Measurements from ENCODE around the gene CSRP1. TPM values are rescaled to one million over a fixed set of nuclear protein-coding genes. Genes with fewer than 3 reads are reported as not detected.

The CSRP1 gene
- total and polyA plus RNA-seq, 5 donors from 2014 or later = 63.8 to 115 (median 82.0) TPM

- DNase-seq = no peak
- Mint-ChIP-seq H3K27ac (no peak overlapping the region), H3K36me3 (no peaks in the 10 kb centered on the region), H3K27me3 (peaks cover 23% of the 10 kb centered on the region), H3K9me3 (peaks cover 0 to 2% (median 0%) of the 10 kb centered on the region in 7 donors), H3K4me3 (no peak overlapping the region), H3K4me1 (peaks cover 0 to 16% (median 2%) of the 10 kb centered on the region in 4 donors)
- ATAC-seq (ENCODE audit: low read depth in 2 of 2) = no peak
- H3K9me3 ChIP-seq (ENCODE audit: control insufficient read depth in 2 of 2, low read length in 2 of 2) = no peaks in the 10 kb centered on the region
- H3K4me1 ChIP-seq (ENCODE audit: control insufficient read depth, insufficient read depth, low read length, poor library complexity, severe bottlenecking) = peaks cover 6% of the 10 kb centered on the region
- peaks cover 7% of the 10 kb centered on the region for H3K27me3 ChIP-seq (ENCODE audit: control insufficient read depth, insufficient read depth, low read length)
- no peak overlapping the region for H3K27ac ChIP-seq (ENCODE audit: insufficient read depth, low read length, poor library complexity, severe bottlenecking)
- no peaks in the 10 kb centered on the region for H3K36me3 ChIP-seq (ENCODE audit: control insufficient read depth, insufficient read depth, low read length)
- H3K4me3 ChIP-seq (ENCODE audit: low read depth, low read length) = no peak overlapping the region
Observed at GRCh38 chr1:201466492-201466891, 40.4 kb downstream of the CSRP1 start.

- Histone ChIP-seq H3K27ac (ENCODE audit: insufficient read depth, low read length, poor library complexity, severe bottlenecking) (no peak overlapping the region), H3K36me3 (ENCODE audit: control insufficient read depth, insufficient read depth, low read length) (no peaks in the 10 kb centered on the region), H3K27me3 (ENCODE audit: control insufficient read depth, insufficient read depth, low read length) (peaks cover 7% of the 10 kb centered on the region), H3K9me3 (ENCODE audit: control insufficient read depth in 2 of 2, low read length in 2 of 2) (no peaks in the 10 kb centered on the region), H3K4me1 (ENCODE audit: control insufficient read depth, insufficient read depth, low read length, poor library complexity, severe bottlenecking) (peaks cover 6% of the 10 kb centered on the region), H3K4me3 (ENCODE audit: low read depth, low read length) (no peak overlapping the region)
- Mint-ChIP-seq H3K27me3 (peaks cover 23% of the 10 kb centered on the region), H3K9me3 (no peaks in the 10 kb centered on the region), H3K4me3 (no peak overlapping the region), H3K27ac (no peak overlapping the region), H3K36me3 (no peaks in the 10 kb centered on the region), H3K4me1 (peaks cover 0 to 16% (median 2%) of the 10 kb centered on the region in 4 donors)
- ATAC-seq (ENCODE audit: low read depth in 2 of 2) = no peak
- no peak for DNase-seq
Observed at GRCh38 chr1:201465698-201466290, 41.1 kb downstream of the CSRP1 start.

- Histone ChIP-seq H3K4me3 (ENCODE audit: low read depth, low read length) (no peak overlapping the region), H3K27ac (ENCODE audit: insufficient read depth, low read length, poor library complexity, severe bottlenecking) (no peak overlapping the region), H3K4me1 (ENCODE audit: control insufficient read depth, insufficient read depth, low read length, poor library complexity, severe bottlenecking) (no peaks in the 10 kb centered on the region), H3K36me3 (ENCODE audit: control insufficient read depth, insufficient read depth, low read length) (no peaks in the 10 kb centered on the region), H3K27me3 (ENCODE audit: control insufficient read depth, insufficient read depth, low read length) (no peaks in the 10 kb centered on the region), H3K9me3 (ENCODE audit: control insufficient read depth in 2 of 2, low read length in 2 of 2) (no peaks in the 10 kb centered on the region)
- Mint-ChIP-seq H3K27me3 (peaks cover 20% of the 10 kb centered on the region), H3K4me3 (no peak overlapping the region), H3K36me3 (no peaks in the 10 kb centered on the region), H3K27ac (no peak overlapping the region), H3K9me3 (no peaks in the 10 kb centered on the region), H3K4me1 (peaks cover 0 to 5% (median 0%) of the 10 kb centered on the region in 4 donors)
- ATAC-seq (ENCODE audit: low read depth in 2 of 2) (no peak), DNase-seq (no peak)
Observed at GRCh38 chr1:201463071-201463552, 43.8 kb downstream of the CSRP1 start.

- DNase-seq = no peak
- no peak overlapping the region for H3K4me3 ChIP-seq (ENCODE audit: low read depth, low read length)
- H3K36me3 Mint-ChIP-seq = no peaks in the 10 kb centered on the region
- no peaks in the 10 kb centered on the region for H3K36me3 ChIP-seq (ENCODE audit: control insufficient read depth, insufficient read depth, low read length)
- H3K27me3 ChIP-seq (ENCODE audit: control insufficient read depth, insufficient read depth, low read length) = no peaks in the 10 kb centered on the region
- H3K27me3 Mint-ChIP-seq = peaks cover 27% of the 10 kb centered on the region
- H3K9me3 ChIP-seq (ENCODE audit: control insufficient read depth in 2 of 2, low read length in 2 of 2) = no peaks in the 10 kb centered on the region
- no peaks in the 10 kb centered on the region for H3K9me3 Mint-ChIP-seq
- H3K4me1 ChIP-seq (ENCODE audit: control insufficient read depth, insufficient read depth, low read length, poor library complexity, severe bottlenecking) = no peaks in the 10 kb centered on the region
- ATAC-seq (ENCODE audit: low read depth in 2 of 2) = peak in 1 of 2 donors; percentile 24
- no peaks in the 10 kb centered on the region for H3K4me1 Mint-ChIP-seq
- no peak overlapping the region for H3K4me3 Mint-ChIP-seq
- no peak overlapping the region for H3K27ac ChIP-seq (ENCODE audit: insufficient read depth, low read length, poor library complexity, severe bottlenecking)
- H3K27ac Mint-ChIP-seq = no peak overlapping the region
Observed at GRCh38 chr1:201461645-201462441, 45.1 kb downstream of the CSRP1 start.

- no peak overlapping the region for H3K27ac Mint-ChIP-seq
Observed at GRCh38 chr1:201460814-201461644, 45.9 kb downstream of the CSRP1 start.

GRCh38 chr1:201459775-201460174 is 47.1 kb downstream of the CSRP1 start:
- no peaks in the 10 kb centered on the region for H3K36me3 Mint-ChIP-seq
- no peak overlapping the region for H3K4me3 ChIP-seq (ENCODE audit: low read depth, low read length)
- H3K9me3 ChIP-seq (ENCODE audit: control insufficient read depth in 2 of 2, low read length in 2 of 2) = no peaks in the 10 kb centered on the region
- DNase-seq = no peak
- no peak for ATAC-seq (ENCODE audit: low read depth in 2 of 2)
- no peak overlapping the region for H3K27ac ChIP-seq (ENCODE audit: insufficient read depth, low read length, poor library complexity, severe bottlenecking)
- no peaks in the 10 kb centered on the region for H3K4me1 Mint-ChIP-seq
- H3K4me1 ChIP-seq (ENCODE audit: control insufficient read depth, insufficient read depth, low read length, poor library complexity, severe bottlenecking) = no peaks in the 10 kb centered on the region
- peaks cover 24% of the 10 kb centered on the region for H3K27me3 Mint-ChIP-seq
- H3K36me3 ChIP-seq (ENCODE audit: control insufficient read depth, insufficient read depth, low read length) = no peaks in the 10 kb centered on the region
- H3K27me3 ChIP-seq (ENCODE audit: control insufficient read depth, insufficient read depth, low read length) = no peaks in the 10 kb centered on the region
- H3K4me3 Mint-ChIP-seq = no peak overlapping the region
- no peaks in the 10 kb centered on the region for H3K9me3 Mint-ChIP-seq
- H3K27ac Mint-ChIP-seq = no peak overlapping the region

More at GRCh38 chr1:201460814-201461644, 45.9 kb downstream of the CSRP1 start:
- no peak overlapping the region for H3K4me3 Mint-ChIP-seq
- DNase-seq (no peak), ATAC-seq (ENCODE audit: low read depth in 2 of 2) (no peak)
- H3K36me3 Mint-ChIP-seq = no peaks in the 10 kb centered on the region
- no peak overlapping the region for H3K4me3 ChIP-seq (ENCODE audit: low read depth, low read length)
- no peaks in the 10 kb centered on the region for H3K27me3 ChIP-seq (ENCODE audit: control insufficient read depth, insufficient read depth, low read length)
- H3K4me1 ChIP-seq (ENCODE audit: control insufficient read depth, insufficient read depth, low read length, poor library complexity, severe bottlenecking) = no peaks in the 10 kb centered on the region
- H3K27ac ChIP-seq (ENCODE audit: insufficient read depth, low read length, poor library complexity, severe bottlenecking) = no peak overlapping the region
- no peaks in the 10 kb centered on the region for H3K9me3 ChIP-seq (ENCODE audit: control insufficient read depth in 2 of 2, low read length in 2 of 2)
- H3K36me3 ChIP-seq (ENCODE audit: control insufficient read depth, insufficient read depth, low read length) = no peaks in the 10 kb centered on the region
- H3K4me1 Mint-ChIP-seq = no peaks in the 10 kb centered on the region
- peaks cover 26% of the 10 kb centered on the region for H3K27me3 Mint-ChIP-seq
- no peaks in the 10 kb centered on the region for H3K9me3 Mint-ChIP-seq

GRCh38 chr1:201459052-201459451 is 47.9 kb downstream of the CSRP1 start:
- ATAC-seq (ENCODE audit: low read depth in 2 of 2) (no peak), DNase-seq (no peak)
- Histone ChIP-seq H3K9me3 (ENCODE audit: control insufficient read depth in 2 of 2, low read length in 2 of 2) (no peaks in the 10 kb centered on the region), H3K4me3 (ENCODE audit: low read depth, low read length) (no peak overlapping the region), H3K27me3 (ENCODE audit: control insufficient read depth, insufficient read depth, low read length) (no peaks in the 10 kb centered on the region), H3K36me3 (ENCODE audit: control insufficient read depth, insufficient read depth, low read length) (no peaks in the 10 kb centered on the region), H3K27ac (ENCODE audit: insufficient read depth, low read length, poor library complexity, severe bottlenecking) (no peak overlapping the region), H3K4me1 (ENCODE audit: control insufficient read depth, insufficient read depth, low read length, poor library complexity, severe bottlenecking) (no peaks in the 10 kb centered on the region)
- H3K27ac Mint-ChIP-seq = no peak overlapping the region
- peaks cover 0 to 4% (median 0%) of the 10 kb centered on the region in 4 donors for H3K4me1 Mint-ChIP-seq
- no peak overlapping the region for H3K4me3 Mint-ChIP-seq
- peaks cover 22% of the 10 kb centered on the region for H3K27me3 Mint-ChIP-seq
- no peaks in the 10 kb centered on the region for H3K9me3 Mint-ChIP-seq
- no peaks in the 10 kb centered on the region for H3K36me3 Mint-ChIP-seq
